Astrocyte (in vitro differentiated cells and primary cell): ENCODE measurements around the gene SMIM24. TPM values are rescaled to one million over a fixed set of nuclear protein-coding genes. Genes with fewer than 3 reads are reported as not detected.
A peak's percentile ranks its signal among the peaks of the same experiment; 100 is the strongest.

Experiments
- DNase-seq: peaks from one replicate; pipeline ENCODE4 v3.0.0-alpha.2; 2010; ENCODE audit warnings: low read depth
- FAIRE-seq: peaks from 2 replicates; lab custom pipeline; 2011; peaks lifted over from hg19 to GRCh38; lab: Jason Lieb, UNC
- H2AFZ ChIP-seq: 2 replicates; pipeline ENCODE4 v1.6.0; 2012; ENCODE audit warnings: low read depth, low read length, inconsistent platforms
- H3K27ac ChIP-seq: 2 replicates; pipeline ENCODE4 v1.5.1; 2011; ENCODE audit warnings: low read depth, low read length, inconsistent platforms
- H3K27me3 ChIP-seq: 2 replicates; pipeline ENCODE4 v1.6.0; 2011; ENCODE audit warnings: low read length, inconsistent platforms; ENCODE audit not compliant: insufficient read depth
- H3K36me3 ChIP-seq: 2 replicates; pipeline ENCODE4 v1.5.1; 2011; ENCODE audit warnings: low read length, inconsistent platforms; ENCODE audit not compliant: insufficient read depth
- H3K4me1 ChIP-seq: 2 replicates; pipeline ENCODE4 v1.5.1; 2011; ENCODE audit warnings: low read length, inconsistent platforms; ENCODE audit not compliant: insufficient read depth
- H3K4me2 ChIP-seq: 2 replicates; pipeline ENCODE4 v1.6.0; 2012; ENCODE audit warnings: low read length, inconsistent platforms
- H3K4me3 ChIP-seq: 2 replicates; pipeline ENCODE4 v1.5.1; 2011; ENCODE audit warnings: low read depth, mild to moderate bottlenecking, low read length, inconsistent platforms; ENCODE audit not compliant: insufficient read depth
- H3K79me2 ChIP-seq: 2 replicates; pipeline ENCODE4 v1.6.0; 2012; ENCODE audit warnings: mild to moderate bottlenecking, low read length, inconsistent platforms; ENCODE audit not compliant: insufficient read depth
- H3K9ac ChIP-seq: 2 replicates; pipeline ENCODE4 v1.6.0; 2012; ENCODE audit warnings: mild to moderate bottlenecking, low read length, inconsistent platforms
- H3K9me3 ChIP-seq: 2 replicates; pipeline ENCODE4 v1.5.1; 2012; ENCODE audit warnings: low read depth, mild to moderate bottlenecking, low read length, inconsistent platforms; ENCODE audit not compliant: insufficient read depth
- H4K20me1 ChIP-seq: 2 replicates; pipeline ENCODE4 v1.6.0; 2012; ENCODE audit warnings: low read length, inconsistent platforms; ENCODE audit not compliant: insufficient read depth
- H3K27ac Mint-ChIP-seq: one replicate; pipeline ENCODE4 v1.8.0; 2021; ENCODE audit warnings: mild to moderate bottlenecking, mixed read lengths; ENCODE audit not compliant: unreplicated experiment
- H3K27me3 Mint-ChIP-seq: one replicate; pipeline ENCODE4 v1.8.0; 2021; ENCODE audit warnings: low read depth, mixed read lengths; ENCODE audit not compliant: unreplicated experiment
- H3K36me3 Mint-ChIP-seq: one replicate; pipeline ENCODE4 v1.8.0; 2021; ENCODE audit warnings: low read depth, mixed read lengths; ENCODE audit not compliant: unreplicated experiment
- H3K4me1 Mint-ChIP-seq: one replicate; pipeline ENCODE4 v1.8.0; 2021; ENCODE audit warnings: low read depth, mixed read lengths; ENCODE audit not compliant: unreplicated experiment
- H3K4me3 Mint-ChIP-seq: one replicate; pipeline ENCODE4 v1.8.0; 2021; ENCODE audit warnings: mild to moderate bottlenecking, moderate library complexity, mixed read lengths; ENCODE audit not compliant: unreplicated experiment
- H3K9me3 Mint-ChIP-seq: one replicate; pipeline ENCODE4 v1.8.0; 2021; ENCODE audit warnings: mild to moderate bottlenecking, mixed read lengths; ENCODE audit not compliant: unreplicated experiment
- CTCF ChIP-seq: IDR thresholded peaks from 2 replicates; pipeline ENCODE4 v1.5.1; 2011; ENCODE audit warnings: low read depth, mild to moderate bottlenecking, inconsistent platforms, low read length, moderate library complexity; ENCODE audit not compliant: insufficient read depth
- EZH2 ChIP-seq: IDR thresholded peaks from 2 replicates; pipeline ENCODE4 v1.6.1; 2012; ENCODE audit warnings: mild to moderate bottlenecking, low read length, inconsistent platforms; ENCODE audit not compliant: insufficient read depth
- total RNA-seq: library from RNA; stranded (reverse); gene quantifications from 2 replicates; pipeline ENCODE4 v1.2.1, GENCODE V29; 2021

Gene SMIM24
- total RNA-seq, 1 donor from 2014 or later, result not detected

- Histone ChIP-seq H3K4me1 (no peaks in the 10 kb centered on the region), H4K20me1 (peaks cover 4% of the 10 kb centered on the region), H3K27me3 (no peaks in the 10 kb centered on the region), H3K9ac (no peak overlapping the region), H2AFZ (no peak overlapping the region), H3K36me3 (peaks cover 6% of the 10 kb centered on the region), H3K4me2 (no peak overlapping the region), H3K79me2 (no peaks in the 10 kb centered on the region), H3K9me3 (no peaks in the 10 kb centered on the region), H3K27ac (no peak overlapping the region), H3K4me3 (no peak overlapping the region)
- H3K27ac Mint-ChIP-seq, result no peak overlapping the region
- no peaks in the 10 kb centered on the region for H3K9me3 Mint-ChIP-seq
- H3K27me3 Mint-ChIP-seq, result no peaks in the 10 kb centered on the region
- FAIRE-seq (no peak), DNase-seq (no peak)
- H3K4me1 Mint-ChIP-seq, result no peaks in the 10 kb centered on the region
- H3K36me3 Mint-ChIP-seq, result peaks cover 22% of the 10 kb centered on the region
- TF ChIP-seq CTCF (no peak), EZH2 (no peak)
- H3K4me3 Mint-ChIP-seq, result no peak overlapping the region
Measured at GRCh38 chr19:3491396-3492119, 11.2 kb upstream of the SMIM24 start.

DNA sequence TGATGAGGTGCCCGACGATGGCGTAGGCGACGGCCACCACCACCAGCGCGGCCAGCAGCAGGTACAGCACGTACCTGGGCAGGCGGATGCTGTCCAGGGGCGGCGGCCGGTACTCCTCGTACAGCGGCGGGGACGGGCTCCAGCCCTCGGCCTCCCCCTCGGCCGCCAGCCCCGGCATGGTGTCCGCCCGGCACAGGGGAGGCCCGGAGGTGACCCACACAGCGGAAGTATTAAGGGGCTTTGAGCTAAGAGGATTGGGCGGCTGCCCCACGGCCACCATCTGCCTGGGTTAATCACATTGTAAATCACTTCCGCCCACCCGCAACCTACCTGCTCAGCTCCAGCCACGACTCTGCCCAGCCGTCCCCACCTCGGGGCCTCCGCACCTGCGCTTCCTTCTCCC, 2.9 kb upstream of the SMIM24 start, which contains the start of gene SMIM44:
SMIM44 (minus strand) TSS at position 216 of the 403 bp plus-strand sequence; CDS start at position 178, 38 bp downstream.
- DNase-seq (no peak), FAIRE-seq (no peak)
- no peak within 1 kb of the TSS for H3K4me3 Mint-ChIP-seq
- Histone ChIP-seq H3K9ac (no peak within 1 kb of the TSS), H3K4me3 (no peak within 1 kb of the TSS), H3K36me3 (no peaks in the 10 kb centered on the region), H4K20me1 (no peaks in the 10 kb centered on the region), H3K27me3 (peaks cover 14% of the 10 kb centered on the region), H3K27ac (no peak within 1 kb of the TSS), H2AFZ (no peak within 1 kb of the TSS), H3K4me1 (no peaks in the 10 kb centered on the region), H3K79me2 (no peaks in the 10 kb centered on the region), H3K4me2 (no peak within 1 kb of the TSS), H3K9me3 (no peaks in the 10 kb centered on the region)
- TF ChIP-seq EZH2 (peak; percentile 74), CTCF (no peak)
- no peaks in the 10 kb centered on the region for H3K4me1 Mint-ChIP-seq
- H3K9me3 Mint-ChIP-seq, result no peaks in the 10 kb centered on the region
- no peak within 1 kb of the TSS for H3K27ac Mint-ChIP-seq
- peaks cover 5% of the 10 kb centered on the region for H3K27me3 Mint-ChIP-seq
- H3K36me3 Mint-ChIP-seq, result peaks cover 10% of the 10 kb centered on the region
